Activated CD8-positive, alpha-beta T cell treated with anti-CD3 and anti-CD28 coated beads for 36 hours (primary cell): ENCODE results near the gene MAPK8IP3. TPM values are rescaled to one million over a fixed set of nuclear protein-coding genes. Genes with fewer than 3 reads are reported as not detected.

Experiments
- ATAC-seq: fragments of 200-7000 bp; cut with Tn5 transposase; one replicate; pipeline ENCODE4 v1.10.0; 2021; ENCODE audit warnings: mild to moderate bottlenecking, moderate library complexity
- CTCF ChIA-PET: fragments of 350-600 bp; sonication (Branson Sonifier 250); formaldehyde crosslinking; loops from one replicate; lab custom pipeline; 2021; ENCODE audit warnings: antibody characterized with exemption; lab: Charles Lee
- POLR2A ChIA-PET: fragments of 350-600 bp; sonication (Branson Sonifier 250); formaldehyde crosslinking; loops from one replicate; lab custom pipeline; 2021; ENCODE audit warnings: antibody characterized with exemption; lab: Charles Lee
- DNase-seq: peaks from one replicate; pipeline ENCODE4 v3.0.0-alpha.2; 2020
- H3K27ac Mint-ChIP-seq: one replicate; pipeline ENCODE4 v1.8.0; 2021; ENCODE audit warnings: mild to moderate bottlenecking, mixed read lengths
- H3K27me3 Mint-ChIP-seq: one replicate; pipeline ENCODE4 v1.8.0; 2021; ENCODE audit warnings: mixed read lengths
- H3K36me3 Mint-ChIP-seq: one replicate; pipeline ENCODE4 v1.8.0; 2021; ENCODE audit warnings: low read depth, mixed read lengths
- H3K4me1 Mint-ChIP-seq: one replicate; pipeline ENCODE4 v1.8.0; 2021; ENCODE audit warnings: low read depth, mixed read lengths
- H3K4me3 Mint-ChIP-seq: one replicate; pipeline ENCODE4 v1.8.0; 2021; ENCODE audit warnings: mild to moderate bottlenecking, moderate library complexity, mixed read lengths
- H3K9me3 Mint-ChIP-seq: one replicate; pipeline ENCODE4 v1.8.0; 2021; ENCODE audit warnings: mixed read lengths
- intact Hi-C: fragments of 100-400 bp; cut with micrococcal nuclease; formaldehyde crosslinking; loops from one replicate; pipeline ENCODE4 v1.10.0; 2022
- total RNA-seq, 2 experiments: library from RNA; stranded (reverse); gene quantifications; one replicate each; pipeline ENCODE4 v1.2.3, GENCODE V29; 2021
- TF ChIP-seq, protein P1 (sequence below): fragments of 200-600 bp; IDR thresholded peaks from one replicate; pipeline ENCODE4 v1.8.0; 2022; ENCODE audit warnings: antibody characterized with exemption, mild to moderate bottlenecking

Gene MAPK8IP3
- total RNA-seq, 2 experiments from 2014 or later: 58.4 to 65.1 TPM

- TF ChIP-seq, protein P1, sequence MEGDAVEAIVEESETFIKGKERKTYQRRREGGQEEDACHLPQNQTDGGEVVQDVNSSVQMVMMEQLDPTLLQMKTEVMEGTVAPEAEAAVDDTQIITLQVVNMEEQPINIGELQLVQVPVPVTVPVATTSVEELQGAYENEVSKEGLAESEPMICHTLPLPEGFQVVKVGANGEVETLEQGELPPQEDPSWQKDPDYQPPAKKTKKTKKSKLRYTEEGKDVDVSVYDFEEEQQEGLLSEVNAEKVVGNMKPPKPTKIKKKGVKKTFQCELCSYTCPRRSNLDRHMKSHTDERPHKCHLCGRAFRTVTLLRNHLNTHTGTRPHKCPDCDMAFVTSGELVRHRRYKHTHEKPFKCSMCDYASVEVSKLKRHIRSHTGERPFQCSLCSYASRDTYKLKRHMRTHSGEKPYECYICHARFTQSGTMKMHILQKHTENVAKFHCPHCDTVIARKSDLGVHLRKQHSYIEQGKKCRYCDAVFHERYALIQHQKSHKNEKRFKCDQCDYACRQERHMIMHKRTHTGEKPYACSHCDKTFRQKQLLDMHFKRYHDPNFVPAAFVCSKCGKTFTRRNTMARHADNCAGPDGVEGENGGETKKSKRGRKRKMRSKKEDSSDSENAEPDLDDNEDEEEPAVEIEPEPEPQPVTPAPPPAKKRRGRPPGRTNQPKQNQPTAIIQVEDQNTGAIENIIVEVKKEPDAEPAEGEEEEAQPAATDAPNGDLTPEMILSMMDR: no peak
- H3K4me1 Mint-ChIP-seq: peaks cover 14% of the 10 kb centered on the region
- ChIA-PET CTCF (interaction anchor here (3.4 kb wide), 1 partner anchor 11 kb away, joined by 36 read pairs; the partner anchor contains the start of genes NUBP2 and SPSB3), POLR2A (interaction anchor here (0.8 to 3.2 kb wide), 21 partner anchors 8 to 194 kb away, joined by 3 to 18 read pairs (median 5); partner anchors contain the start of genes CRAMP1, FAHD1, HAGH and IFT140)
- DNase-seq (peak; percentile 85), ATAC-seq (peak; percentile 58)
- H3K36me3 Mint-ChIP-seq: peaks cover 12% of the 10 kb centered on the region
- no peaks in the 10 kb centered on the region for H3K27me3 Mint-ChIP-seq
- no peaks in the 10 kb centered on the region for H3K9me3 Mint-ChIP-seq
- intact Hi-C loops: loop anchor here (1.0 kb wide), 1 partner anchor 11 kb away; the partner anchor contains the start of genes NUBP2 and SPSB3
- peak within 1 kb of the TSS; percentile 99 for H3K27ac Mint-ChIP-seq
- peak within 1 kb of the TSS; percentile 100 for H3K4me3 Mint-ChIP-seq
These were observed 65.3 kb downstream of the MAPK8IP3 start, which contains the start of gene NME3 for GRCh38 chr16:1771188-1771863. Gene NME3 (minus strand): TSS chr16:1771543. CDS start chr16:1771534, 9 bp downstream.

DNA sequence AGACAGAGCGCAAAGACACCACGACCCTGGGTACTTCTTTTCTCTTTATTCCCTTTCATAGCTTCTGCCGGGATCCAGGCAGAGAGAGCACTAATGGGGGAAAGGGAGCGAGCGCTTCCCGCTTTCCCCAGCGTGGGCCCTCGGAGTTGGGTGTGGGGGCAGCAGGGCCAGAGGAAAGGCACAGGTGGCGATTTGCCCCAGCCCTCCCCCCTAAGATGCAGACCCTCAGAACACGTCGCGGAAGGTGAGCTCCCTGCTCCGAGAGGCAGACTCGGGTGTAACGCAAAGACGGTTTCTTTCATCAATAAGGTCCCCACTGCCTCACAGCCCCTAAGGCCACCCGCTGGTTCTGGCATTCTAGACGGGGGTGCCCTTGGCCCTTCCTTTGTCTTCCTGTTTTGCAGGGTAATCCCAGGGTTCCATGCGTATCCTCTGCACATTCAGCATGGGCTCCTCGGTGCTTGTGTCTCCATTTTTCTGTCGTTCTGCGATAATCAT, 65.9 kb downstream of the MAPK8IP3 start:
- Mint-ChIP-seq H3K9me3 (no peaks in the 10 kb centered on the region), H3K4me1 (peaks cover 14% of the 10 kb centered on the region), H3K36me3 (peaks cover 12% of the 10 kb centered on the region), H3K4me3 (peak overlapping the region; percentile 100), H3K27ac (peak overlapping the region; percentile 99), H3K27me3 (no peaks in the 10 kb centered on the region)
- TF ChIP-seq, protein P1: no peak
- POLR2A ChIA-PET: interaction anchor here (0.6 to 3.2 kb wide), 18 partner anchors 8 to 772 kb away, joined by 3 to 18 read pairs (median 4); partner anchors contain the start of genes CRAMP1, IFT140, JPT2 and MAPK8IP3
- no peak for ATAC-seq
- DNase-seq: no peak
- CTCF ChIA-PET: interaction anchor here (1.1 to 3.4 kb wide), 4 partner anchors 11 to 66 kb away, joined by 3 to 36 read pairs (median 5); partner anchors contain the start of genes MAPK8IP3, NUBP2 and SPSB3
- intact Hi-C loops: loop anchor here (1.0 kb wide), 1 partner anchor 10 kb away; the partner anchor contains the start of genes NUBP2 and SPSB3

- H3K27ac Mint-ChIP-seq: peak within 1 kb of the TSS; percentile 99
- POLR2A ChIA-PET: interaction anchor here (0.6 to 3.2 kb wide), 17 partner anchors 7 to 772 kb away, joined by 3 to 18 read pairs (median 4); partner anchors contain the start of genes MAPK8IP3, NUBP2, RPS2 and SPSB3
- CTCF ChIA-PET: interaction anchor here (0.6 to 3.4 kb wide), 5 partner anchors 10 to 69 kb away, joined by 3 to 36 read pairs (median 4); partner anchors contain the start of genes MAPK8IP3, NUBP2 and SPSB3
- no peaks in the 10 kb centered on the region for H3K27me3 Mint-ChIP-seq
- peaks cover 14% of the 10 kb centered on the region for H3K4me1 Mint-ChIP-seq
- ATAC-seq (peak; percentile 27), DNase-seq (peak; percentile 76)
- peaks cover 12% of the 10 kb centered on the region for H3K36me3 Mint-ChIP-seq
- TF ChIP-seq, protein P1: no peak
- no peaks in the 10 kb centered on the region for H3K9me3 Mint-ChIP-seq
- H3K4me3 Mint-ChIP-seq: peak within 1 kb of the TSS; percentile 100
- intact Hi-C loops: no loop called here
These were observed 66.4 kb downstream of the MAPK8IP3 start, which contains the start of gene EME2 for GRCh38 chr16:1772362-1772907. Gene EME2 (plus strand): TSS chr16:1772810. CDS start chr16:1773228, 418 bp downstream.

- H3K4me1 Mint-ChIP-seq: peaks cover 14% of the 10 kb centered on the region
- peak within 1 kb of the TSS; percentile 99 for H3K27ac Mint-ChIP-seq
- H3K9me3 Mint-ChIP-seq: no peaks in the 10 kb centered on the region
- ChIA-PET POLR2A (interaction anchor here (0.7 to 3.2 kb wide), 12 partner anchors 7 to 382 kb away, joined by 3 to 18 read pairs (median 6); partner anchors contain the start of genes MAPK8IP3, NUBP2, SPSB3 and TRAF7), CTCF (interaction anchor here (0.6 to 3.4 kb wide), 6 partner anchors 9 to 69 kb away, joined by 3 to 36 read pairs (median 5); partner anchors contain the start of genes MAPK8IP3, NUBP2 and SPSB3)
- H3K36me3 Mint-ChIP-seq: peaks cover 12% of the 10 kb centered on the region
- intact Hi-C loops: no loop called here
- peak within 1 kb of the TSS; percentile 100 for H3K4me3 Mint-ChIP-seq
- no peaks in the 10 kb centered on the region for H3K27me3 Mint-ChIP-seq
- TF ChIP-seq, protein P1: peak; percentile 97
- peak; percentile 84 for DNase-seq
- ATAC-seq: peak; percentile 63
These were observed 67.1 kb downstream of the MAPK8IP3 start, which contains the start of gene MRPS34 for GRCh38 chr16:1772908-1773702. Gene MRPS34 (minus strand): TSS chr16:1773134. CDS start chr16:1773119, 15 bp downstream.
